Measurements from ENCODE around the gene PLXNC1.

GRCh38 chr12:94110258-94110657 lies 38.1 kb upstream of the PLXNC1 start:
- TF ChIP-seq, protein P1, sequence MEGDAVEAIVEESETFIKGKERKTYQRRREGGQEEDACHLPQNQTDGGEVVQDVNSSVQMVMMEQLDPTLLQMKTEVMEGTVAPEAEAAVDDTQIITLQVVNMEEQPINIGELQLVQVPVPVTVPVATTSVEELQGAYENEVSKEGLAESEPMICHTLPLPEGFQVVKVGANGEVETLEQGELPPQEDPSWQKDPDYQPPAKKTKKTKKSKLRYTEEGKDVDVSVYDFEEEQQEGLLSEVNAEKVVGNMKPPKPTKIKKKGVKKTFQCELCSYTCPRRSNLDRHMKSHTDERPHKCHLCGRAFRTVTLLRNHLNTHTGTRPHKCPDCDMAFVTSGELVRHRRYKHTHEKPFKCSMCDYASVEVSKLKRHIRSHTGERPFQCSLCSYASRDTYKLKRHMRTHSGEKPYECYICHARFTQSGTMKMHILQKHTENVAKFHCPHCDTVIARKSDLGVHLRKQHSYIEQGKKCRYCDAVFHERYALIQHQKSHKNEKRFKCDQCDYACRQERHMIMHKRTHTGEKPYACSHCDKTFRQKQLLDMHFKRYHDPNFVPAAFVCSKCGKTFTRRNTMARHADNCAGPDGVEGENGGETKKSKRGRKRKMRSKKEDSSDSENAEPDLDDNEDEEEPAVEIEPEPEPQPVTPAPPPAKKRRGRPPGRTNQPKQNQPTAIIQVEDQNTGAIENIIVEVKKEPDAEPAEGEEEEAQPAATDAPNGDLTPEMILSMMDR (IDR thresholded peaks at IDR 0.05), result no peak
- TF ChIP-seq POLR2AphosphoS5 (IDR thresholded peaks at IDR 0.05) (no peak), POLR2A (IDR thresholded peaks at IDR 0.05) (no peak), EP300 (IDR thresholded peaks at IDR 0.05) (no peak)

Data from upper lobe of left lung (tissue), 4 donors.